Limb (tissue), 2 donors: ENCODE results near the gene OBI1.

Source experiments
- DNase-seq, 2 donors: peaks; one replicate each; pipeline ENCODE4 v3.0.0-alpha.2; 2016; ENCODE audit errors: extremely low spot score in 2 of 2

The OBI1 gene, protein sequence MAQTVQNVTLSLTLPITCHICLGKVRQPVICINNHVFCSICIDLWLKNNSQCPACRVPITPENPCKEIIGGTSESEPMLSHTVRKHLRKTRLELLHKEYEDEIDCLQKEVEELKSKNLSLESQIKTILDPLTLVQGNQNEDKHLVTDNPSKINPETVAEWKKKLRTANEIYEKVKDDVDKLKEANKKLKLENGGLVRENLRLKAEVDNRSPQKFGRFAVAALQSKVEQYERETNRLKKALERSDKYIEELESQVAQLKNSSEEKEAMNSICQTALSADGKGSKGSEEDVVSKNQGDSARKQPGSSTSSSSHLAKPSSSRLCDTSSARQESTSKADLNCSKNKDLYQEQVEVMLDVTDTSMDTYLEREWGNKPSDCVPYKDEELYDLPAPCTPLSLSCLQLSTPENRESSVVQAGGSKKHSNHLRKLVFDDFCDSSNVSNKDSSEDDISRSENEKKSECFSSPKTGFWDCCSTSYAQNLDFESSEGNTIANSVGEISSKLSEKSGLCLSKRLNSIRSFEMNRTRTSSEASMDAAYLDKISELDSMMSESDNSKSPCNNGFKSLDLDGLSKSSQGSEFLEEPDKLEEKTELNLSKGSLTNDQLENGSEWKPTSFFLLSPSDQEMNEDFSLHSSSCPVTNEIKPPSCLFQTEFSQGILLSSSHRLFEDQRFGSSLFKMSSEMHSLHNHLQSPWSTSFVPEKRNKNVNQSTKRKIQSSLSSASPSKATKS

DNA sequence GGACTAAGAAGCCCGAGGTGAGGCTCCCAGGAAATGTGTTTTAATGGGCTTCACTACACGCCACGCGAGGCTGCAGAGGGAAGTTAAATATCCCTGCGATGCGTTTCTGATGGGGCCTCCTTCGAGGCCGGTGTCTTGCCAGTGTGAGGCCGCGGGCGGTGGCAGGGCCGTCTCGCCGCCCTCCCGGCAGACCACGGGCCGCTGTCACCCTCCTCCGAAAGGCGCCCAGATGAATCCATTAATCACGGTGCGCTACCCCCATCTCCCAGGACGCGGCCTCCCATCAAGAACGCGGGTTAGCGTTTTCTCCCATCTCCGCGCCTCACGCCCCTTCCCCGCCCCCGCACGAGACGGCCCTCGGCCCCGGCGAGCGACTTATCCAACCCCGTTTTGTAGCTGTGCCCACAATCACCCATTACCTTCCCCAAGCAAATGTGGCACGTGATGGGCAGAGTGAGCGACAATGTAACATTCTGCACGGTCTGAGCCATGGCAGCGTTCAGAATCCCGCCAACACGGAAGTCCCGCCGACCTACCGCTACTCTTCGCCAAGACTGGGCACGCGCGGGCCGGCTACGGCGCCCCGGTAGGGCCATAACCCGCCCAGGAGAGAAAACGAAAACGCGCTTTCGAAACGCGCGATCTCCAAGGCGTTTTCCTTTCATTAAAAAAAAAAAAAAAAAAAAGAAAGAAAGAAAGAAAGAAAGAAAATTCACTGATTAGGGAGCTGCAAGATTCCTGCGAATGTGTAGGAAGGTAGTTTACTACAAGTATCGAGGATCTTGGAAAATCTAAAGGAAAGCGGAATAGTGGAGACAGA is at the start of gene OBI1:
Gene OBI1, minus strand, starts transcription at position 526 of the 820 bp plus-strand sequence. Its CDS starts 35 bp downstream, at position 491.
- DNase-seq, result peak; percentile 91 to 94

DNA sequence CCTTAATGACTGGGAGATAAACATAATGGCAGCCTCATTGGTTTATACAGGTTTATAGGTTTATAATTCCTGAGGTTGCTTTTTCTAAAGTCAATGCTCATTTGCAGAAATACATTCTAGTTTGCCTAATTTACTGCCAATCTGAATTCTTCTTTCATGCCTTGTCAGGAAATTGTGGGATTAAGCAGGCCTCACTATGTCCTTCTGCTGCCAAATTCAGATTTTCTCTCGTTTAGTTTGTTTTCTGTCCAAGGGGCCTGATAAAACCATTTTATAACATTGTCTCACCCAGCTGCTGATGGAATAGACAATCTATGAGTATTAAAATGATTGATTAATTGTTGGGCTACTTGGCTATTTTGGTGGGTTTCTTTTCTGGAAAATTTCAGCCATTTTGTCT is 42.4 kb upstream of the OBI1 start:
- no peak for DNase-seq

DNA sequence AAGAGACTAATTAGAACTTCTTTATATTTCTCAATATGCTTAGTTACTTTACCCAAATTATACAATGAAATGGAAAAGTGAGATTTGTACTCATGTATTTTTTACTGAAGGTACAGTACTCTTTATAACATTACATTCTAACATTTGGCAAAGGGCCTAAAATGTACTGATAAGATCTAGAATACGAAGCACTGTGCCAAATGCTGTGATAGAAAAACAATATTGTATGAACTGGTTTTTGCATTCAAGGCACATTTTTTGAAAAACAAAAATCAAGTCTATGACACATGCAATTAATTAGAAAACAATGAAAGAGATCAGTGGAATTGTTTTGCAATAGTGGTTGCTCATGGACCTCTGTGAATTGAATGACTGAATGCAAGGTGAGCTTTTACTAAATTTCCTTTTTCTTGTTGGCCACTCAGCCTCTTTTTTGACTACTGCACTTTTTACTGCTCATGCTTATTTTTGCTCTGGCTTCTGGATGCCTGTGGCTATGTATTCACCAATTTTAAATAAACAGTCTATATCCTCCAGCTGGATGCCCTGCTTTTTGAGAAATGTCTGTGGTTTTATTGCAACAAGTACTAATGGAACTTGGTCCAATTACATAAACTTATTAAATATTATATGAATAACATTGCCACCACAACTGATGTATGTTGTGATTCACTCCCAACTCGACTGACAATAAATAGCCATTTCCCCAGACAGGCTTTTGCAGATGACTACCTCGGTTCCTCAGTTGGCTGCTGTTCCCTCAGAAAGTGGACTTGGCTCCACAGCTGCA is 41.4 kb upstream of the OBI1 start:
- DNase-seq, result no peak

DNA sequence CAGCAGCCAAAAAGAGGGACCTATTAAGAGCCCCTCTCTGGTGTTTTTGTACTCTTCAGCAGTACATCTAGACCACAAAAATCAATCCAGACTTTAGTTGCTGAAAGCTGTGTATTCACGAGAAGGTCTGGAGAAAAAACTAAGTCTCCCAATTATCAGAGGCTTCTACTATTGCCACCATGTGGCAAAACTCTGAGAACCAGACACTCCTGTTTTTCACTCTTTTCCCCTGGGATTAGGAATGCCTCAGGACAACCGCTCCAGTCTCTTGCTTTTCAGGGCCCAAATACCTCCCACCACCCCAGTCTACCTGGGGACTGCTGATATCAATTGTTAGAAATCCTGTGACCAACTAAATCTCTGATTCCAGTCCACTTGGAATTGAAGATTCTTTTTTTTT is 30.1 kb upstream of the OBI1 start:
- DNase-seq, result no peak

DNA sequence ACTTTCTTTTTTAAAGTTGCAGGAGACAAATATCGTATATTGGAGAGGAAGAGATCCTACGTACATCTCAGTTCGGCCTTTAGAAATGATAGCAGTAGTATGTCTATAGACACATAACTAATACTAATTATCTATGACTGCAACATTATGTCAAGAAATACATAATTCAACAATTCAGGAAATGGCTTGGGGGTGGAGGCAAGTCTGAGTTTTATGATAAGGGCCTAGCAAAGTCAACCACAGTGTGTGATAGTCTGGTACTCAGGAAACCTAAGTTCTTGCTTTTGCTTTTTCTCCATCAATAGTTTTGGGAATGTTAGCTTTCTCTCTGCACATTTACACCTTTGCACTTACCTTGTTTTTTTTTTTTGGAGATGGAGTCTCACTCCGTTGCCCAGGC is 27.5 kb upstream of the OBI1 start:
- DNase-seq, result no peak

DNA sequence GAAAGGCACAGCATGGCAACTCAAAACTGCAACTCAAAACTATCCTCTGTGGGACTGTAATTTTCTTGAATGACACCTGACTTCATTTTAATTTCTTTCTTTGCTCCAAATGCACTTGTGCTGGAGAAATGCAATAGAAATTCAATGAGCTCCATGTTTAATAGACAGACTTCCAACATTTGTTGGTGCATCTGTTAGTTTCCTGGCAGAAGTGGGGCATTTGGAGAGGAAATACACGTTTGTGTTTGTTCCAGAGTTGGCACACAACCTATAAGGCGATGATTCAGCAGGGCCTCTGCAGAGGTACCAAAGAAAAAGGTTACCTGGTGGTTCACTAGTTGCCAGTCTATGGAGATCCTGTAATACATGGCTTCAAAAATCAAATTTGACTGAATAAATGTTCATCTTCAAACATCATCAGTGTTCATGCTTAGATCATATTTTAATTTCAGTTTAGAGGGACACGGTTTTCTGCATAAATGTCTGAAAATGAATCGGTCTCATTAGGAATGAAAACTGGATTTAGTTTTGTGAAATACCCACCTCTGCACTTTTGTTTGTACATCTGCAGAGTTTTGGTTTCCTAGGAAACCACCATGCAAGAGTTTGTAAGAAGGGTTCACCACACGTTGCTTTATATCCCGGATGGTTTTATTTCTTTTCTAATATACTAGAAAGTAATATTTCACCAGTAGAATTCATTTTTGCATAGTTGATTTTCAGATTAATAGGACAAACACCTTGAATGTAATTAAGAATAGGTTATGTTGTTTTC is 21.8 kb upstream of the OBI1 start:
- no peak for DNase-seq

DNA sequence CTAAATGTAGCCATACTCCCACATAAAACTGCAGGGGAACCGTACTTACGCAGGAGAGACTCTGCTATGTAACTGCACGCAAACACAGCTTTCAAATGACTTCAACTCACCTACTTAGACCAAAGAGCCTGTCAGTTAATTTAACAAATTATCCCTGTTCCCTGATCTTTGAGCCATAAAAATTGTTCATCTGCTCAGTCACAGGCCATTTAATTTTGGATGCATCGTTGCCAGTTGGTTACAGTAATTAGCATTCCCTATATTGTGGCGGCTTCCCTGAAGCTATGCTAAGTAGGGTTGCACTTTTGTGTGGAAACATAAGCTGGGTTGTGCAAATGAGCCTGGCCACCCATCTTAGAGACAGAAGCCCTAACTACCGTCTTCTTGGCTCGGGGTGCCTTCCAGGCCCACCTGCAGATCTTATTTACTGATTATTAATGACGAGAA is 21.2 kb upstream of the OBI1 start:
- DNase-seq, result no peak

DNA sequence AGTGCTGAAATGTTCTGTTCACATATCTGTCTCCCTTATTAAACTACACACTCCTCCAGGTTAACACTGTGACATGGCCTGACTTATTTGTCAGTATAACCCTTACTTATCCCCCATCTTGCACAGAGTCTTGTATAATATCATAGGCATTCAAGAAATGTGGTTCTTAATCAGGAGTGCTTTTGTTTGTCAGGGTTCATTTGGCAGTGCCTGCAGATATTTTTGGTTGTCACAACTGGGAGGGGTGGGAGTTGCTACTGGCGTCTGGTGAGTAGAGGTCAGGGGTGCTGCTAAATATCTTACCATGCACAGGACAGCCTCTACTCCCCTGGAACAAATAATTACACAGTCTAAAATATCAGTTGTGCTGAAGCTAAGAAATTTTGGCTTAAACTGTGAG is 20.4 kb upstream of the OBI1 start:
- no peak for DNase-seq

DNA sequence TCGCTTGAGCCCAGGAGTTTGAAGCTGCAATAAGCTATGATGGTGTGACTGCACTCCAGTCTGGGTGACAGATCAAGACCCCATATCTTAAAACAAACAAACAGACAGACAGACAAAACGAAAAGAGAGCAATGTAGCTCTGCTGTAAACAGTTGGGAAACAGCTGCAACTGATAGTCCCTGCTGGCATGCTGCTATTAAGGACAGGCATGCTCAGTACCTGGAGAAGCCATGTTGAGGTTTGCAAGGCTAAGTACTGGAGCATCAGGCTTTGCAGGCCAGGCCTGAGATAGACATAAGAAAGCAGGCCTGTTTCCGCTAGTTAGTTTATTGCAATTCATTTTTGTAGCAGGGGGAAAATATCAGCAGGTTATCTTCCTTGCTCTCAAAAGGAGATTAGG is 16.2 kb upstream of the OBI1 start:
- DNase-seq, result no peak

DNA sequence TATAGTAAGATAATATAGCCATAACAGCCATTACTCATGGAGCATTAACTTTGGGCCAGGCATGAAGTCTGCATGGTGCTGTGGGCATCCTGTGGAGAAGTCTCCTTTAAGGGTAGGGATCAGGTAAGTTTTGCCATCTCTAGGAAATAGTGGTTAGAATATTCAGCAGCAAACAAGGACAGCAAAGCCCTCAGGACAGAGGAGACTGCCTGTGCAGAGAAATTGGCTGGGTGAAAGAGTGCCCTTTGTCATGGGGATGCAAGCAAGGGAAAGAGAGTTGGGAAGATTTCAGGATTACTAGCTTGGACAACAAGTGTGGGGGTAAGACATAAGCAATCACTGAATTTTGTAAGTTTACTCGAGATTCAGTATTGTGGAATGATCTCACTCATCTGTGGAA is 15.7 kb upstream of the OBI1 start:
- DNase-seq, result no peak

DNA sequence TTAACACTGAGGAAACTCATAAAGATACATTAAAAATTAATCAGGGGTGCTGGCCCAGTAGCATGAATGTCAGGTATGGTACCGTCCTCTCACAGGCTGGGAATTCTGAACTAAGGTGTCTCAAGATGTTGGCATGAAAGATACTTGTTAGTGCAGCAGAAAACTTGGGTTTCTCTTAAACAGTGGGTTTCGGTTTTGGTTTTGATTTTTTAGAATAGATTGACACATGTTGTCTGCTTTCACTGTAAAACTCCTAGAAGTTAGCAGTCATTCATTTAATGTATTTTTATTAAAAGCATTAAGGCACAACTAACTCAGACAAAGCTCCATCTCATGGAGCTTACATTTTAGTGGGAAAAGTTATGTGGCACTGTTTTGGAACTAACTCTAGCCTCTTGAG is 3.5 kb upstream of the OBI1 start:
- no peak for DNase-seq

DNA sequence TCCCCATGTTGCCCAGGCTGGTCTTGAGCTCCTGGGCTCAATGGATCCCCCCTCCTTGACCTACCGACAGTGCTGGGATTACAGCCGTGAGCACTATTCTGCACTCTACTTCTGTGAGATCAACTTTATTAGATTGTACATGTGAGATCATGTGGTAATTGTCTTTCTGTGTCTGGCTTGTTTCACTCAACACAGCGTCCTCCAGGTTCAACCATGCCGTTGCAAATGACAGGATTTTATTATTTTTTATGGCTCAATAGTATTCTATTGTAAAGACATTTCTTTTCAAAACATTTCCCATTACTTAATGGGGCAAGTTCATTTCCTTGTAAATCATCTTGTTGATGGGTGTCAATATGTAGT is 1.5 kb upstream of the OBI1 start:
- DNase-seq, result no peak

DNA sequence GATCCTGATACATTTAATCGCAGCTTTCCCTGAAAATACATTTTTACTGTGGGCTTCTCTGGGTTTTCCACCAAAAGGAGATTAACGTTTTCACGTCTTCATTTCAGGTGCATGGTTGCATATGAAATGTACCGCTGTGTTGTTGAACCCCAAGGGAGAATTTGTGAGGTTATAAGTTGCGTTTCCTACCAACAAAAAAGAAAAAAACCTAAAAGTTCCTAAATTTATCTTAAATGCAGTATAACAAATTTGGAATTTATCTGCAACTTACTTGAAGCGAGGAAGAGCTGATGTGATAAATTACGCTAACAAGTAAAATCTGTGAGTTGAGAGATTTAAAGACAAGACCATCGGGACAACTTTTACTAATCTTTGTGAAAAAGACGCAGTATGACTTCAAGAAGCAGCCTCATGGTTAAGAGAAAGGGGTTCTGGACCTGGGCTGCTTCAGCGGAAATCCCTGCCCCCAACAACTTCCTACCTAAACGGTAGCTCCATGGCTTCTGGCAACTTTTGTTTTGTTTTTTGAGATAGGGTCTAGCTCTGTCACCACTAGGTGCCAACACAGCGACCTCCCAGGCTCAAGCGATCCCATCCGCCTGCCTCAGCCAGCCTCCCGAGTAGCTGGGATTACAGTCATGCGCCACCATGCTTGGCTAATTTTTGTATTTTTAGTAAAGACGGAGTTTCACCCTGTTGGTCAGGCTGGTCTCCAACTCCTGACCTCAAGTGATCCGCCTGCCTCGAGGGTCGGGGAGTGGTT is 958 bp upstream of the OBI1 start:
- no peak for DNase-seq

DNA sequence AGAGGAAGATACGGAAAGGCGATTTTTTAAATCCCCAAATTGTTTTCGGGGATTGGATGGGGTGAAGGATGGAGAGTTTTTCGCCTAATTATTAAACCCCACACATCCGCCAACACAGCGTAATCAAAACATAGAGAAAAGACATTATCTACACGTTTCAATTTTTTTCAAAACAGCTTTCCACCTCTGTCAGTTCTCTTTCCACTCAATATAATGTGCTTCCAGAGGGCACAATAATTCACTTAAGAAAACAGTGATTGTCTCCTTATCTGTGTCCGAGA is 435 bp upstream of the OBI1 start:
- DNase-seq, result no peak

DNA sequence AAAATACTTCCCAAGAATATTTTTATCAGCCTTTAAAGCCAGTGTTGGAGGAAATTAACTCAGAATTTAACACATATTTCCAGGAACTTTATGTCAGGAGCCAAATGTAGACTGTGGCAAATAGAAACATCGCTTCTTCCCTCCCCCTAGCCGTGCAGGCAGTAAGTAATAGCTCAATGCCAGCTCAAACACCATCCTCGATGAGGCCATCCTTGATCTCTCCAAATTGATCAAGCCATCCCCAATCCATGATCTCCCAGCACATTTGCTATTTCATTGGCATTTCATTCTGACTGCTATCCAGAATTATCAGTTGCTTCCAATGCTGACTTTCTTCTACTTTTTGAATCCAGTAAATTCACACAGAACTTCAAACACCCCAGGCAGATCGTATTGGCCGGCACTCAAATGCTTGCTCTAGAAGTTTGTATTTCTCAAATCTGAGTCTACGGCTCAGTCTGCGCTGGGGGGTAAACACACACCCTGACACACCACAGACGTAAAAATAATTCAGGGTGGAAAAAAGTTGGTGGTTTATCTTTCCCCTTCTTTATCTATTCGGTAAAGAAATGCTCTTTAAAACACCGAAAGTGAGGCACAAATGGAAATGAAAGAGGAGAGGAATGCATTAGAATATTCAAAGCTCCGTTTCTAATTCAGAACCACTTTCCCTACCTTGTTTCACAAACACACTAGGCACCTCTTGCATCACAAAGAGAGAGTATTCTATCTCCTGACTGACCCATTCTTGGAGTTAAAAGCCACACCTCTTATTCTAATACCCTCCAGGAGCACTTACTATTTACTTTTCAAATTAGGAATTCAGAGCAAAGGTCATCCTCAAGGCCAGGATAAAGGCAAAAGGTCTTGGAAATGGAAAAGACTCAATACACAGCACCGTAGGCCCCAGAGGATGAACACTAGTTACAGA is 991 bp downstream of the OBI1 start:
- no peak for DNase-seq

DNA sequence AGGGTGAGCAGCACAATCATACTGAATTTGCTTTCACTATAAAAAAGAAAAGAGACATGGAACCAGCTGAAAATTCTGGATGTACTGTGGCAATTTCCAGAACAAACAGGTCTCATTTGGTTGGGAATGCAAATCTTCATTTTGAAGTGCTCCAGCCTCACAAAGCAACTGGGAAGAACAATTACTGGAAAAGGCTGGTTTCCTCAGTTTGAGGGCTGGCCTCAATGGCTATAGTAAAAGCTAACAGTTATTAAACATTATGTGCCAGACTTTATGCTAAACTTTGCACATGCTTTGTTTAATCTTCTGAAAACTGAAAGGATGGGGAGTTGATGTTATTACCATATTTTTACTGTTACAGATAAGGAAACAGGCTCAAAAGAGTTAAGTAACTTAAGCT is 3.0 kb downstream of the OBI1 start:
- no peak for DNase-seq

DNA sequence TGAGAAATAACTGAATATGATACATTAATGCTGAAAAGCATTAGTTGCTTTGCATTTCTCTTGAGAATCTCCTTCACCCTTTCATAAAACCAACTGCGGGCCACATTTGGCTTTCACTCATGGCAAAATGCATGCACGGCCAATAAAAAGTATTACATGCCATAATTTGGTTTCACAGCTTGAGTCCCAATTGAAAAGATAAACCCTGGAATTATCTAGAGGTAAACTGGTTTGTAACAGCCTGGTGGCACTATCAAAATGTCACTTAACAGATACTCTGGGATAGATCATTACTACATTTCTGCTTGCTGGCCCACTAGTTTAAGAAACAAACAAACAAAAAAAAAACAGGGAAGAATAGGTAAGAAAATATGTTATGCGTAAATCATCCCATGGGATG is 3.9 kb downstream of the OBI1 start:
- DNase-seq, result no peak

DNA sequence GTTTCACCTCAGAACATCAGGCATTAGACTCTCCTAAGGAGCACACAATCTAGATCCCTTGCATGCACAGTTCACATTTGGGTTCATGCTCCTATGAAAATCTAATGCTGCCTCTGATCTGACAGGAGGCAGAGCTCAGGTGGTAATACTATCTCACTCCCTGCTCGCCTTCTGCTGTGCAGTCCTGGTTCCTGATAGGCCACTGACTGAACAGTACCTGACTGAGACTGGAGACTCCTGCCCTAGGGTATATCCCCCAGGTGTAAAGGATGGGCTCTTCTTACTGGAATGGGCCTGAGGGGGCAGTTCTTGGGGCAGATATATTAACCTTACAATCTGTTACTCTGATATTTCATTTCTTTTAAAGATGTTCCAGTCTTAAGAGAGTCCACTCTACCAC is 6.3 kb downstream of the OBI1 start:
- no peak for DNase-seq

DNA sequence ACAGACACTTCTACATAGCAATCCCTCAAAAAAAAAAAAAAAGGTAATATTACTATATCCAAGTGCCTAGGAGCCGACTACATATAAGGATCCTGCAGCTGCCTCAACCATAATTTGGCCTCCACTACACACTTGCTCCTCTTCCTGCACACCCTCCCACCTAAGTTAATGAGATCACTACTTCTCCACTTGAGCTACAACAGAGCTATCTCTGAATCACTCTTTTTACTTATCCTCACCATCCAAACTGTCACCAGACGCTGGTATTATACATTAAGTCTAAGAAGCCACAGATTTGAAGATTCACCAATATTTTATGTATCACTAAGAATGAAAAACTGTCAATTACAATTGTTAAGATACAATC is 8.3 kb downstream of the OBI1 start:
- DNase-seq, result no peak
